NCI-H146 (cell line): ENCODE measurements around the gene FOSL1.

Experiments used
- DNase-seq: peaks from one replicate; lab custom pipeline; 2025; lab: John Stamatoyannopoulos, UW

FOSL1 gene

DNA sequence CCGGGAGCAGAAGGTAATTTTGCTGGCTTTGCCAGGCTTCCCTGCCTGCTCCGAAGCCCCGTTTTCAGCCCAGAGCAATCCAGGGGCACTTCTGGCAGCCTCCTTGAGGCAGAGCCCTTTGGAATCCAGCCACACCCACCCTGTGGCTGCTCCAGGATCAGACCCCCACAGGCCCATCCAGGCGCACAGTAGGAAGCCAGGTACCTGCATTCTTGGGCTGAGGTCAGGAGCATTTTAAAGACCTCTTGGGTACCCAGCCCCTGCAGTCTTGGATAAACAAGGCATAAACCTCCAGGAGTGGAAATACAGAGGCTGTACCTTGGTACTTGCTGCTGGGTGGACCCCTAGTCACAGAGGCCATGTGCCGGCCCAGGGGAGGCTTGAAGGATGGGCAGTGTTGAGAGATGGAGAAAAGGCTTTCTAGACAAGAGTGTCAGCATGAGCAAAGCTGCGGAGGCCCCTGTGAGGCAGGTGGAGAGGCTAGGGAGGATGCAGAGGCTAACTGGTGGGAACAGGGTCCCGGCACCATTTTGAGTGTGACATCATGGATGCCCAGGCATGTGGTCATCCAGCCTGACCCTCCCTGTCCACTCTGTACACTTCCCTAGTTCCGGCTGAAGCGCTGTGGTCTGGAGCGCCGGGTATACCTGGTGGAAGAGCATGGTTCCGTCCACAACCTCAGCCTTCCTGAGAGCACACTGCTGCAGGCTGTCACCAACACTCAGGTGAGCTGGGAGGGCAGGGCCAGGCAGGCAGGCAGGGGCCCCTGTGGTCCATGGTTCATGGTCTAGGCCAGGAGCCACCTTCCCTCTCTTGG lies 36.1 kb downstream of the FOSL1 start:
- no peak for DNase-seq

DNA sequence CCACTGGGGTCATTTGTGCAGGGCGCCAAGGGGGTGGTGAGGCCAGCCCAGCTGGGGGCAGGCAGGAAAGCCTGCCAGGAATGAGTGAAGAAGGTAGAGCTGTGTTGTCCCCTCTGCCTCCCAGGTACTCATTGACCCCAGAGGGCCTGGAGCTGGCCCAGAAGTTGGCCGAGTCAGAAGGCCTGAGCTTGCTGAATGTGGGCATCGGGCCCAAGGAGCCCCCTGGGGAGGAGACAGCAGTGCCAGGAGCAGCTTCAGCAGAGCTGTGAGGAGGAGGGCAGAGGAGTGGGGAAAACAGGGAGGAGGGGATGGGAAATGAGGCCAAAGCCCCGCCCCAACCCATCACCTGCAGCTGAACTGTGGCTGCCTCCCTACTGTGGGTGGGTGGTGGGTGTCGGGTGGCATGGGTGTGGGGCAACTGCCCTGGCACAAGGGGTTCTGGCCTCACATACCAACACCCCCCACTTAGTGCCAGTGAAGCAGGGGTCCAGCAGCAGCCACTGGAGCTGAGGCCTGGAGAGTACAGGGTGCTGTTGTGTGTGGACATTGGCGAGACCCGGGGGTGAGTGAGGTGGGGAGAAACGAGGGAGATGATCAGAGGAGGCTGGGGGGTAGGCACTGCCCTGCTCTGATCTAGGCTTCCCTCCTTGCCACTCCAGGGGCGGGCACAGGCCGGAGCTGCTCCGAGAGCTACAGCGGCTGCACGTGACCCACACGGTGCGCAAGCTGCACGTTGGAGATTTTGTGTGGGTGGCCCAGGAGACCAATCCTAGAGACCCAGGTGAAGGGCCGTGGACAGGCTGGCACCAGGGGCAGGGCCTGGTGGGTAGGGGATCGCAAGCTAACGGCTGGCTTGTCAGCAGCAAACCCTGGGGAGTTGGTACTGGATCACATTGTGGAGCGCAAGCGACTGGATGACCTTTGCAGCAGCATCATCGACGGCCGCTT lies 37.0 kb downstream of the FOSL1 start:
- no peak for DNase-seq

DNA sequence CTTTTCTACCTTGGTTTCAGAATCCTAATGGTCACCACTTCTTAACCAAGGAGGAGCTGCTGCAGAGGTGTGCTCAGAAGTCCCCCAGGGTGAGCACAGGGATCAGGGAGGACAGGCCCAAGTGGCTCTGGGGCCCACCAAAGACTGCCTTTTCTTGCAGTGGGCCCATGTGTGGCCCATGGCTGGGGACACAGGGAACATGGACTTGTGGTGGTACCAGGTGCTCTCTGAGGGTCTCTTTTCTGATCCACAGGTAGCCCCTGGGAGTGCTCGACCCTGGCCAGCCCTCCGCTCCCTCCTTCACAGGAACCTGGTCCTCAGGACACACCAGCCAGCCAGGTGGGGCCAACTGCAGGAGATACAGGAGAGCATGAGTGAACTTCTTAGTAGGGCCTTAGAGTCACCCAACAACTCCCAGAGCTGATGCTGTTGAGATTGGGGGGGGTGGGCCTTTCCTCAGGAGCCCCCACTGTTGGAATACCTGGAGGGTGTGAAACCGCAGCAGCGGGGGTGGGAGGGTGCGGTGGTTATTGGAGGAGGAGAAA lies 37.9 kb downstream of the FOSL1 start:
- DNase-seq = no peak

DNA sequence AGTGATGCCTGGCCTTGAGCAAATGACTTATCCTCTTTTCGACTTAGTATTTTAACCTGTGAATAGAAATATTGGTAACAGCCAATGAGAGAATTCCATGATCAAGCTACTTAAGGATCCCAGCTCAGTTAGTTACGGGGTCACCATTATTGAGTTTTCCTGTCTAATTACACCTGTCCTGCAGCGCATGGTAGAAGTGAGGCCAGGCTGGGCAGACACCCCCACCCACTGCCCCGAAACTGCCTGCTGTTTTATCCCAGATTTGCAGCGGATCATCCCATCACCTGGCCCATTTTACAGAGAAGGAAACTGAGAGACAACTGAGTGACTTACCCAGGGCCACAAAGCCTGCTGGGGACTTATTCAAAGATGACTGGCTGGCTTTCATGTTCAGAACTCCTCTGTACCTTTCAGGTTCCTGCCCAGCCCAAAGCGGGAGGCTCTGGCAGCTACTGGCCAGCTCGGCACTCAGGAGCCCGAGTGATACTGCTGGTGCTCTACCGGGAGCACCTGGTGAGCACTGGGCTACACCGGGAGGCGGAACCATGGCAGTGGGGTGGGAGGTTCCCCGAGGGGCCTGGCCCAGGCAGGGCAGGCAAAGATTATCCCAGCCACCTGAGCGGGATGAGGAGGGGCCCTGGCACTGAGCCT lies 38.5 kb downstream of the FOSL1 start:
- no peak for DNase-seq

DNA sequence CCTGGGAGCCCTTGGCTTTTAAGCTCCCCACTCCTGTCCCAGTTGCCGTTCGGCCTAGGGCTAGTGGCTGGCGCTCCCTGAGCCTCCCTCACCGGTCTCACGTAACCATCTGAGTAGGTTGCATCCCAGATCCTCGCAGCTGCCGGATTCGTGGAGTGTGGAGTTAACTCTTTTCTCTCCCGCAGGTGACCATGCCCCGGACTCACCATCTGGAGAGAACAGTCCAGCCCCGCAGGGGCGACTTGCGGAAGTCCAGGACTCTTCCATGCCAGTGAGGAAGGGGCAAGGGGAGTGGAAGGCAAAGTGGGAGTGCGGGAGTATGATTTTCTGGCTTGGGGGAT lies 39.1 kb downstream of the FOSL1 start:
- DNase-seq = peak; percentile 42

DNA sequence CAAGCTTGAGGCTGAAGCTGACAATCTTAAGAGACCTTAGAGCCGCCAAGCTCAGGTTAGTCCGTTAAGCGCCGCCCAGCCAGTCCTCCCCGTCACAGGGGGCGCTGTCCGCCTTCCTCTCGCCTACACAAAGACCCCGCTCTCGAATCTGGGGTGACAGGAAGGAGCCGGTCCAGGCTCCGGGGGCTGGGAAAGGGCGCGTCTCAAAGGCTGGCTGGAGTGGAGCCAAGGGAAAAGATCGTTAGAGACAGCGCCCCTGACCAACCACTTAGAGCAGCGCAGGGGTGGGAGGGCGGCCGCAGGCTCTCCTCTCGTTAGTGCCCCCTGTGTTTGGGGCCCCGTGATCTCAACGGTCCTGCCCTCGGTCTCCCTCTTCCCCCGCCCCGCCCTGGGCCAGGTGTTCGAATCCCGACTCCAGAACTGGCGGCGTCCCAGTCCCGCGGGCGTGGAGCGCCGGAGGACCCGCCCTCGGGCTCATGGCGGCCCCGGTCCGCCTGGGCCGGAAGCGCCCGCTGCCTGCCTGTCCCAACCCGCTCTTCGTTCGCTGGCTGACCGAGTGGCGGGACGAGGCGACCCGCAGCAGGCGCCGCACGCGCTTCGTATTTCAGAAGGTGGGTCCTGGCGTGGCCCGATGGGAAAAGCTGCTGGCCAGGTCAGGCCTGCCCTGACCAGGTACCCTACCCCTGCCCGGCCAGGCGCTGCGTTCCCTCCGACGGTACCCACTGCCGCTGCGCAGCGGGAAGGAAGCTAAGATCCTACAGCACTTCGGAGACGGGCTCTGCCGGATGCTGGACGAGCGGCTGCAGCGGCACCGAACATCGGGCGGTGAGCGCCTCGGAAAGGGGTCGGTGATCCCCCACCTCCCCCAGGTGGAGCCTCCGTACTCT lies 39.7 kb downstream of the FOSL1 start, which contains the start of gene MUS81:
Gene MUS81 (plus strand): TSS at position 156 of the 887 bp plus-strand sequence. CDS start 321 bp downstream, at position 477.
- peak; percentile 97 for DNase-seq

DNA sequence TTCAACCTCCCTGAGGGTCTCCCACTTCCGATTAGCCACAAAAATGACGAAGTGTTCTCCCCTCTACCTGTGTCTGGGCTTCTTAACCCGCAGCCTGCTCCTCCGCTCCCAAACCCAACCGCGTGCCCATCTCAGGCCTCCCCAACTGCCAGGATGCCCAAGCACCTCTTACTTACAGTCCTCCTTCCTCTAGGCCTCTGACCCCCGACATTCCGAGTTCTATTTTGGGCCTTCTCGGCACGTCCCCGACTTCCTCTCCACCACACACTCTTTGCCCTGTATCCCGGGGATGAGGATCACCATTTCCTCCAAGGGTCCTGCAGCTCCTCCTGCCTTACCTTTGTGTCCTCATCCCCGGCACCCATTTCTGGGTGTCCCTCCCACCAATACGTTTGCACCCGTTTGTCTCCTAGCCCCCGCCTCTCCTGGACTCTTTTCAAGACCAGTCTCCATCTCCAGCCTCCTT lies 40.3 kb downstream of the FOSL1 start:
- DNase-seq = no peak

DNA sequence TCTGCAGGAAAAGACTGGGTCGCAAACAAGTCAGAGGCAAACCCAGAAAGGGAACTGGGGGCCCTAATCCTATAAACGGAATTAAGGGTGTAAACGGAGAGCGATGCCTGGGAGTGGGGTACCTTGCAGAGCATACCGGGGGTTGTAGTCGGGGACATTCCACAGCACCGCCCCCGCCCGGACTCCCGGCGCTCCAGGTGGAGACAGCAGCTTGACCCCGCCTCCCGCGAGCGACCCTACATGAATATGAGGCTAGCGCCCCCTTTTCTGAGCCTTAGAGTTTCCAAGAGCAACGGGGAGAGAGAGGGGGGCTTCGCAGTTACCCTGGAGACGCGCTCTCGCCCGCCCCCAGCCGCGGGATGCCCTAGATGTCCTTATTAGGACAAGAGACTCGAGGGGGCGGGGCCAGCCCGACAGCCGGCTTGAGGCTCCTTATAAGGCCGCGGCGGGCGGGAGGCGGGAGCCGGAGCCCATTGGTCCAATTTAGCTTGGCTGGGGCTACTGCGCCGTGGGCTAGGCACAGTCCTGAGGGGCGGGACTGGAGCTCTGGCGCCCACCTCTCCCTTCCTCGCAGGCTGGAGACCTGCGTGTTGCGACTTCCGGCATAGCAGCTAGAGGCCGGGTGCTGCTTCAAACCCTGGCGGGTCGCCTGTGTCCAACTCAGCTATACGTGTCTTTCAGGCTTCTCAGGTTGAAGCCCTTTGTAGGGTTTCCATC lies 40.9 kb downstream of the FOSL1 start:
- DNase-seq = peak; percentile 100

DNA sequence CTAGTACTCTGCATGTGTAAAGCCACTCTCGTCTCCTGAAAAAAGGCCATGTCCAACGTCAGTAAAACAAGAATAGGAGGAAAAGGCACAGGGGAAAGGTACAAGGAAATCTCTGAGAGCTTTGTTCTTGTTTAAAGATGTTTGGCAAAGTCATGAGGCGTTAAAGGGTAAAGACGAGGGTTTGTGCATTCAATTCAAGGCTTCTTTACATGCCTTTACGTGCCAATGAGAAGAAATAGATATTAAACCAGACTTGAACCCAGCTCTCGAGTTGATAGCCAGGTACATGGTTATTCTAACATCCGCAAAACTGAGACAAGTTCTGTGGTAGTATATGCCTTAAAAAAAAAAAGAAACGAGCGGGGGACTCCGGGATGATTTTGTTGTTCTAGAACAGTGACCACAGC lies 41.5 kb downstream of the FOSL1 start:
- no peak for DNase-seq

DNA sequence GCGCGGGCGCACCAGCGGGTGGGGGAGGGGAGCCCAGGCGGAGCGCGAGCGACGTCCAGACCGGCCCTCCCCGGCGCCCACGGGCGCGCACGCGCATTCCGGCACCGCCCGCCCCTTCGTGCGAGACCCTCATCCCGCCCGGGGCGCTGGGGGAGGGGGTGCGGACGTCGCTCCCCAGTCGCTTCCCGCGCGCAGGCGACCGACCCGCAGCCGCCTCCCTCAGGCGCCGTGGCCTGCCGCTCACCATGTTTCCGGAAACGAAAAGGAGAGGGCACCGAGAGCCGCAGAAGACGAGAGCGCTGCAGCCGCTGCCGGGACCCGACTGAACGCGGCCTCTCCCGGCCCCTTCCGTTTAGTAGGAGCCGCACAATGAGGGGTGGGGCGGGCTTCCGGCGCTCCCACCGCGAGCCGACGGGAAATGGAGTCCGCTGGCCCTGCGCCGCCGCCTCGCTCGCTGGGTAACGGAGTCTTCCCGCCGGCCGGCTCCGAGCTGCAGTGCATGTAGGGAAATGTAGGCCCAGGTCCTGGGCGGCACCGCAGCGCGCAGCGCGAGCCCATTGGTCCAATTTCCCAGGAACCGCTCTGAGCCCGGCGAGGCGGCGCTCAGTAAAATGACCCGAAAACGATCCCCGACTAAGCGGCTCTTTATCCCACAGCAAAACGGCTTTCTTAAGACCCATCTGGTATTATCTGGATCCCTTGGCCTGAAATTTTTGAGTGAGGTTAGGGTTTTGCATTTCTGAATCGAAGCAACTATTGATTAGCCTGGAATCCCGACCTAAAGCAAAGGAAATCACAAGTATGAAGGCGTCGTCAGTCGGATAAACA lies 42.1 kb downstream of the FOSL1 start, which contains the start of gene CFL1:
Gene CFL1 (minus strand): TSS at position 328 of the 828 bp plus-strand sequence. CDS start 81 bp downstream, at position 247.
- peak; percentile 98 for DNase-seq

DNA sequence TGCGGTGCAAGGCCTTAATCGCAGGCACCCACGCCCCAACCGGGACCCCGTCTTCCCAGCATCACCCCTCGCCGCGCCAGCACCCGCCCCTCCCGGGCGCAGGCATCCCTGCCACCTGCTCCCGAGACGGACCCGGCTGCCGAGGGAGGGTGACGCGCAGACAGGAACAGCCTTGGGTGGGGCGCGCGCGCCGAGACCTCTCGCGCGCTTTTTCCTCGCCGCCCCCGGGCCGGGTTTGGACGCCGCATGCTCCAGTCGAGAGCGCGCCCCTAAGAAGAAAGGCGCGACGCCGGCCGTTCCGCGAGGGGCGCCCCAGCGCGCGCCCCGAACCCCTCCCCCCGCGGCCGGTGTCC lies 42.7 kb downstream of the FOSL1 start:
- peak; percentile 73 for DNase-seq

DNA sequence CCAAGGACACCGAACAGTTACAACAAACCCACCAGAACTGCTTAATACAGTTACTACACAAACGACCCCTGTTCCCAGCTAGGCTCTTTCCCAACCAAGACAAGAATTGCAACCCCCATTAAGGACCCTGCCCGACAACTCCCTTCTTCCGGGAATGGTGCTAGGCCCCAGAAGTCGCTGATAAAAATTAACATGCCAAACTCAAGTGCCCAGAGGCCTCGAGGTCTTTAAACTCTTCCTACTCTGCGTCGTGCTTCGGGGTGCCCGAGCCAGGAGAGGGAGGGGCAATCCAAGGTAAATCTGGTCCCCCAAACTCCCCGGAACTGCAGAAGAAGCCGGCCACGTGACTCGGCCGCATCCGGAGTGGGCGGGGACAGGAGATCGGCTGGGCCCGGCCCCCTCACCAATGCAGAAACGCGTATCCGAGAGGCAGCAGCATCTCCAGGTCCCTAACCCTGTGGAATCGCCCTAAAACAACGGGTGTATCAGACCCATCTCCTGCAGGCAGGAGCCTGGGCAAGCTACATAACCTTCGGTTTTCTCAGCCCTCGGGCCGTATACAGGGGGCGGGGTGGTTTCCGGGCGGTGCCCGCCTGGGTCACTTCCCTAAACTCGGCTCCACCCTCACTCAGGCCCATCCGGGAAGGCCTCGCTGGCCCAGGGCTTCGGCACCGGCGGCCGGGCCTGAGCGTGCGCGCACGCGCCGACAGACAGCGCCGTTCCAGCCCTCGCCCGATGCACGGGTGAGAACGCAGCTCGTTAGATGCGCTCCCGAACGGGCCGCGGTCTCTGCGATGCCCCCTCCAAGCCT lies 43.3 kb downstream of the FOSL1 start:
- DNase-seq = peak; percentile 52

DNA sequence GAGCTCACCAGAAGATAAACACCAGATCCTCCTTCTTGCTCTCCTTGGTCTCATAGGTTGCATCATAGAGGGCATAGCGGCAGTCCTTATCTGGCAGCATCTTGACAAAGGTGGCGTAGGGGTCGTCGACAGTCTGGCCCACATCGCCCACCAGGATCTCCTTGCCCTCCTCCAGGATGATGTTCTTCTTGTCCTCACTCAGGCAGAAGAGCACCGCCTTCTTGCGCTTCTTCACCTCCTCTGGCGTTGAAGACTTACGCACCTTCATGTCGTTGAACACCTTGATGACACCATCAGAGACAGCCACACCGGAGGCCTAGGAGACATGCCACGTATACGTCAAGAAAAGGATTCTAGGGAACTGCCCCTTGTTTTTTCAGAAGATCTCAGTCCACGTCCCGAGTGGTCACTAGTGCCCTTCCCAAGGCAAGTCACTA lies 44.2 kb downstream of the FOSL1 start:
- DNase-seq = no peak

DNA sequence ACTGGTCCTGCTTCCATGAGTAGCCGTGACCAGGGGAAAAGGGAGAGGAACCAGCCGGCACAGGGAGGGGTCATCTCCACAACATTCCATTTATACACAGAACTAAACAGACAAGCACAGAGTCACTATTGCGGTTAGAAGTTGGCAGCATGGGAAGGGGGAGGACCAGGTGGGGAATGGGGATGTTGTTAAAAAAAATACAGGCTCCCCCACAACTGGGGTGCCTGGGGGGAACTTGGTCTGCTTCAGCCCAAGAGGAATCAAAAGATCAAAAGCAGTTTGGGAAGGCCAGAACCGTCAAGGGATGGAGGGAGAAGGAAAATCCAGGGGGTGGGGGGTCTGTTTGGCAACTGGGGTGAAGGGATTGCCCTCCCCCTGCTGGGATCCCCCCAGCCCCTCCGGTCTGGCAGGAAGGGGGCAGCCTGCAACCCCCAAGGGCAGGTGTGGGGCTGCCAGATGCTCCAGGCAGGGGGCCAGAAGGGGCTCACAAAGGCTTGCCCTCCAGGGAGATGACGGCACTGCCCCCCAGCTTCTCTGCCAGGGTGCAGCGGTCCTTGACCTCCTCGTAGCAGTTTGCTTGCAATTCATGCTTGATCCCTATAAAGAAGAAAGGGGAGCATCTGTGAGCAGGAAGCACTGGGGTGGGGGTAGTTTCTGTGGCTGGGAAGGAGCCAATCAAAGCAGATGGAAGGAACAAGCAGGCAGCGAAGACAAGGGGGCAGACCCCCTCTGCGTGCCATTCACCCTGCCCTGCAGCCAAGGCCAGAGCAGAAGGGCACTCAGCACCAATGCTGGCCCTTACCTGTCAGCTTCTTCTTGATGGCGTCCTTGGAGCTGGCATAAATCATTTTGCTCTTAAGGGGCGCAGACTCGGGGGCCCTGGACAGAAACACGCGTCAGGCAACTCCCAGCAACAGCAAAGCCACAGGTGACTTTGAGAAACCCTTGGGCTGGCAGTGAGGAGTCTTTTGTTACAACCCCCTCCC lies 45.0 kb downstream of the FOSL1 start:
- DNase-seq = no peak

DNA sequence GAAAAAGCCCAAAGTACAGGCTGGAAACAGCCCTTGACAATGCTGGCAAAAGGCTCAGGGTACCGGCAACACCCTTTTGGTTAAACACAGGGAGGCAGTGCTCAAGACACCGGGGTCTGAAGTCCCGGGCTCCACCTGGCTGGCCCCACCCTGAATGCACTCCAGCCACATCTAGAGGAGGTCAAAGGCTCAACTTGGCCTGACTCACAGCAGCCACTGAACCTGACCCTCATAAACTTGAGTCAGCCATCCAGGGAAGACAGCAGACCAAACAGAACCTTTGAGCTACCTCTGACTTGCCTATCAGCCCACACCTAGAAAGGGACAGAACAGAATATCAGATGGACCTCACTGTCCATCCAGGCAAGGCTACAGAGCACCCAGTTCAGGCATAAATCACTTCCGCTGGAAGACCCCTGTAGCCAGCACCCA lies 46.0 kb downstream of the FOSL1 start:
- DNase-seq = no peak

DNA sequence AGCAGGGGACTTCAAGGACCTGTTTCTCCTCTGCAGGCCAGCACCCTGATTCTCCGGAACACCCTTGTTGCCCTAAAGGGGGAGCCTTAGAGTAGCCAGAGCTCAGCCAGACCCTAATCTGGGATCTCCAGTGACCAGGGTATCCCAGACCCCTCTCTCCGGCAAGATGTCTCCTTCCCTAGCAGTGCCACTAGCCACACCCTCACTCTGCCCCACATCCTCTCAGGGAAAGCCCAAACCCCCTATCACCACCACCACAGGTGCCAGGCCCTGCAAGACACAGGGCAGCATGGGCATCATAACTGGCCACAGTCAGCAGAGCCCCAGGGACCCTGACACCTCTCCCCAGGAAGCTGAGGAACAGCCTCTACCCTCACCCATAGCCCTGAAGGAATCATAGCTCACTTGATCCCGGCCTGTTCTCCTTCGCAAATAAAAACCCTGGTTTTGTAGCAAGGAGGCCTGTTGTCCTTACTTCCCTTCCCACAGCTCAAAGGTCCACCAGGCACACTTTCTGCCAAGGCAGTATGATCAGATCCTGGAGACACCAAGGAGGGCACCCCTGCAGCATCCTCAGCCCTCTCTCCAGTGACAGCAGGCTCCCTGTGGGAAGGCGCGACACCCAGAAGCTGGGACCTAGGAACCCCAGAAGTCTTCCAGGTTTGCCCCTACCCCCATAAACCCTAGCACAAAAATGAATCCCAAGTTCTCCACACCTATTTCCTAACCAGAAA lies 46.8 kb downstream of the FOSL1 start:
- DNase-seq = no peak
